SKM-1 (cell line): ENCODE measurements around the gene NYNRIN.
"Not testable (repeated sequence)": the region's sequence is repeated elsewhere in the genome, so short reads cannot be mapped to it uniquely, and the experiment has no call there.

Experiments used
- DNase-seq: peaks from one replicate; lab custom pipeline; 2025; ENCODE audit not compliant: unreplicated experiment; lab: John Stamatoyannopoulos, UW

NYNRIN gene

DNA sequence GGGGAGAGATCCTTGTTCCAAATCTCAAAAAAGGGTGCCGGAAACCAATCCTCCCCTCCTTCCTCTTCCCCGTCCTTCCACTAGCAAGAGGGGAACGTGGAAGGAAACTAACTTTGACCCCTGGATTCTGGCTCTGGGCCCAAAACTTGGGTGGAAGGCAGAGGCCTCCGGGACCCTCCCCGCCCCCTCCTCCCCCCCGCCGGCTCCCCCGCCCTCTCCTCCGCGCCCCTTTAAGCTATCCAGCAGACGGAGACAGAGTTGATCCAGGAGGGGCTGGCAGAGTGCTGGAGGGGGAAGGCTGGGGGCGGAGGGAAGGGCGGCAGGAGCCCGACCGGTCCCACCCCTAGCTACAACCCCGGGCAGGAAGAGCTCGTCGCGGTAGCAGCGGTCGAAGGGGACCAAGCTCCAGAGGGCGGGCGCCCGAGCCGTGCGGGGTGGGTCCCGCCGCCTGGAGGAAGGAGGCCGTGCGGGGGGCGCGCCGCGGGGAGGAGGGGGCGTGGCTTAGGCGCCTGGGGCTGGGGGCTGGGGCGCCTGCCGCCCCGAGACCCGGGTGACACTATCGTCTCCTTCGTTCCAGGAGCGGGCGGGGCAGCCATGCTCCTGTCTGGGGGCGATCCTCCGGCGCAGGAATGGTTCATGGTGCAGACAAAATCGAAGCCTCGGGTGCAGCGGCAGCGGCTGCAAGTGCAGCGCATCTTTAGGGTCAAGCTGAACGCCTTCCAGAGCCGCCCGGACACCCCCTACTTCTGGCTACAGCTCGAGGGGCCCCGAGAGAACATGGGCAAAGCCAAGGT lies at the start of gene NYNRIN:
Gene NYNRIN, plus strand, starts transcription at position 351 of the 794 bp plus-strand sequence. Its CDS starts 244 bp downstream, at position 595.
- DNase-seq: no peak

DNA sequence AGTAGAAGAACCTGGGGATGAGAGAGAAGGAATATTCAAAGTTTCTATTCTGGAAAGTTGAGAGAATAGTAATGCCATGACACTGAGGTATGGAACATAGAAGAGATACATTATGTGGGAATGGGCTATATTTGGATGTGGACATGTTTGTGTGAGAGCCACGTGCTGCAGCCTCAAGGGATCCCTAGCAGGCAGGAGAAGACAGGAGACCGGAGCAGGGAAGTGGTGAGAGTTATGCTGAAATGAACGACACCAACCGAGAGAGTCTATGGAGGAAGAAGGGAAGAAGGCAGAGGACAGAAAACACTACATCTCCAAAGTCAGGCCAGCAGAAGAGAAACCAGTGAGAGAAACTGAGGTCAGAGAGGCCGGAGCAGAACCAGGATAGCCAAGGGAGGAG lies 49.1 kb upstream of the NYNRIN start:
- no peak for DNase-seq

DNA sequence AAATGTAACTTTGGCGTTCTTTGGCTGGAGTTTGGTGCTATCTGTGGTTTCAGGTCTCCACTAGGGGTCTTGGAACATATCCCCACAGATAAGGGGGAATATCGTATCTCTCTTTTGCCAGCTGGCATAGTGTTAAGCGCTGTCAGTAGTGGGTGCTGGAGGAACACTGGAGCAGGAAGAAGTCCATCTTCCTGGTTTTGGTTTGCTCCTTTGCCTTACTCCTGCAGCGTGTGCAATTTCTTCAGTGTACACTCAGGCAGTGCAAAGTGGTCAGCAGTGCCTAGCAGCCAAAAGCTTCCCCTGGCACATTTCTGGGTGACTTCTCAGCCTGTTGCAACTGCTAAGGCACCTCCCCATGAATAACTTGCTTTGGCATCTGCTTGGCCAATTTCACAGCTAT lies 47.3 kb upstream of the NYNRIN start:
- DNase-seq: no peak

DNA sequence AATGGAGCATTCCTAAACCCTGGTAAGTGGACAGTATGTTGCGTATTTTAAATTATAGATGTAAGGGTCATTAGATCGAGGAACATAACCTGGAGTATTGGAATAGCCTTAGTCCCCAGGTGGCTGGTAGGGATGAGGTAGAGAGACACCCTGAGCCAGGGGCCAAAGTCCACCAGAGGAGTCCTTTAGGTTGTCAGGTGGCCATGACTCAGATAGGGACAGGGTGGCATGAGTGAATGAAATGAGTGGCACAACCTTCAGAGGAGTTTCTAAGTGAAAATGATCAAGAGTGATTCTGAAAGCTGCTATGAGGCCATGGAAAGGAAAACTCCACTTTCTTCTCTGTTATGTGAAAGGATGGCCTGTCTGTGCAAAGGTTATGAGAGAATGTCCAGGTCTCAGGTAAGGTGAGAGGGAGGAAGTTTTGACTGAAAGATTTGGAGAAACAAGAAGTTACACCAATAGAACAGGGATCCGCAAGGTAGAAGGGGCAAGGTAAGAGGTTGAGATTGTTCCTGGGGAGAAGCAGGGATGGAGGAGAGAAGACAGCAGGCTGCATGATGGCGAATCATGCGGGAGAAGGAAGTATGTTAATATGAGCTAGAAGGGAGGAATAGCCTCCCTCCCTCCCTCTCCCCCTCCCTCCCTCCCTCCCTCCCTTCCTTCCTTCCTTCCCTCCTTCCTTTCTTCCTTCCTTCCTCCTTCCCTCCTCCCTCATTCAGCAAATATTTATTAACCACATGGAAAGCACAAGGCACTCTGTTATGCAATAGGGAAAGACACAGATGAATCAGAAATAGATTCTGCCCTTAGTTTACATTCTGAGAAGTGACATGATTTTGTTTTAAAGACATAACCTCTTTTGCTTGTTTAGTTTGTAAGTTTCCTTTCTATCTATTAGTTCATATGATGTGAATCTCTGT lies 45.0 kb upstream of the NYNRIN start:
- DNase-seq: no peak

DNA sequence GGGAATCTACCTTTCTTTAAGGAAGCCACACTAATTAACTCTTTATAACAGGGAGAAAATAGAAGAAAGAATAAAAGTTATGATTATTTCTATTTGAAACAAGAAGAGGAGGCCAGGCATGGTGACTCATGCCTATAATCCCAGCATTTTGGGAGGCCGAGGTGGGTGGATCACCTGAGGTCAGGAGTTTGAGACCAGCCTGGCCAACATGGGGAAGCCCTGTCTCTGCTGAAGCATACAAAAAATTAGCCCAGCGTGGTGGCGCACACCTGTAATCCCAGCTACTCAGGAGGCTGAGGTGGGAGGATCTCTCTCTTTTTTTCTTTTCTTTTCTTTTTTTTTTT lies 44.3 kb upstream of the NYNRIN start:
- not testable (repeated sequence) for DNase-seq

DNA sequence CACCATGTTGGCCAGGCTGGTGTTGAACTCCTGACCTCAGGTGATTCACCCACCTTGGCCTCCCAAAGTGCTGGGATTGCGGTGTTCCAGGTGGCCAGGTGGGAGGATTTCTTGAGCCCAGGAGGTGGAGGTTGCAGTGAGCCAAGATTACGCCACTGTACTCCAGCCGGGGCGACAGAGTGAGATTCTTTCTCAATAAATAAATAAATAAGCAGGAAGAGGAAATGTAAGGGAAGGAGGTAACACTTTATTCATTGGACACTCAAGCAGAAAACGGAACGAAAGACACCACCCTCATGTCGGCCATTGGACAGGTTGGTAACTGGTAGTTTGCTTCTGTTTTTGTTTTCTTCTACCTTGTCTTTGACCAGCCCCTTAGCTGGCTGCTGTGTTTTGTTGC lies 43.8 kb upstream of the NYNRIN start:
- DNase-seq: no peak

DNA sequence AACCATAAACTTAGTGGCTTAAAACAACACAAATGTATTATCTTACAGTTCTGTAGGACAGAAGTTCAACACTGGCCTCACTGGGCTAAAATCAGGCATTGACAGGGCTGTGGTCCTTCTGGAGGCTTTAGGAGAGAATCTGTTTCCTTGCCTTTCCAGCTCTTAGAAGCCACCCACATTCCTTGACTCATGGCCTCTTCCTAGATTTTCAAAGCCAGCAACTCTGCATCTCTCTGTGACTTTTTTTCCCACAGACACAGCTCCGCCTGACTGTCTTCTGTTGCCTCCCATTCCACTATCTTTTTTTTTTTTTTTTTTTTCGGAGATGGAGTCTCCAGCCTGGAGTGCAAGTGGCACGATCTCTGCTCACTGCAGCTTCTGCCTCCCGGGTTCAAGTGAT lies 42.6 kb upstream of the NYNRIN start:
- DNase-seq: no peak

DNA sequence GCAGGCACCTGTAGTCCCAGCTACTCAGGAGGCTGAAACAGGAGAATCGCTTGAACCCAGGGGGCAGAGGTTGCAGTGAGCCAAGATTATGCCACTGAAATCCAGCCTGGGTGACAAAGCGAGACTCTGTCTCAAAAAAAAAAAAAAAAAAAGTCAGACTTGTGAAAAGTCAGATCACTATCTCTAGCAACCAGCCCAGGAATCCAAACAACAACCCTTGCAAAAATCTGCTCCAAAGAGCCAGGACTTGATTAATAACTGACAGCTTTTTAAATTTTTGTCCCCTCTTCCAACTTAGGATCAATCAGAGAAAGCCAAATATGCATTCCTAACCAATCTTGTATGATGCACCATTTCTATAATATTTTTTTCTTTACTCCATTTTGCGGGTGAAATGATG lies 38.5 kb upstream of the NYNRIN start:
- DNase-seq: no peak

DNA sequence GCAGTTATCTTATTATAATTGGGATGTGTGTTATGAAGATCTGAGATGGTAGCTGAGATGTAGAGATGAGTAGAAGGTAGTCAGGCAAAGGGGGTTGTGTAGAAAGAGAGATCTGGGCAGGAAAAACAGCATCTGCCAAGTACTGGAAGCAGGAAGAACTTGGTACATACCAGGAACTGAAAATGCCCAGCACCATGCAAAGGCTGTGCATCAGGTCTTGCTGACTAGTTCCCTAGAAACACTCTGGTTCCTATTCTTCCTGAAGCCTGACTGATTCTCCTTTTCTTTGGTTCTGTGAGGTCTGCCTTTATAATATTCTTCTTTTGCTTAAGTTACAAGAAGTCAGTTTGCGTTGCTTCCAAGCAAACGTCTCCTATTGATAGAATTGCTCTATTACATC lies 37.5 kb upstream of the NYNRIN start:
- no peak for DNase-seq

DNA sequence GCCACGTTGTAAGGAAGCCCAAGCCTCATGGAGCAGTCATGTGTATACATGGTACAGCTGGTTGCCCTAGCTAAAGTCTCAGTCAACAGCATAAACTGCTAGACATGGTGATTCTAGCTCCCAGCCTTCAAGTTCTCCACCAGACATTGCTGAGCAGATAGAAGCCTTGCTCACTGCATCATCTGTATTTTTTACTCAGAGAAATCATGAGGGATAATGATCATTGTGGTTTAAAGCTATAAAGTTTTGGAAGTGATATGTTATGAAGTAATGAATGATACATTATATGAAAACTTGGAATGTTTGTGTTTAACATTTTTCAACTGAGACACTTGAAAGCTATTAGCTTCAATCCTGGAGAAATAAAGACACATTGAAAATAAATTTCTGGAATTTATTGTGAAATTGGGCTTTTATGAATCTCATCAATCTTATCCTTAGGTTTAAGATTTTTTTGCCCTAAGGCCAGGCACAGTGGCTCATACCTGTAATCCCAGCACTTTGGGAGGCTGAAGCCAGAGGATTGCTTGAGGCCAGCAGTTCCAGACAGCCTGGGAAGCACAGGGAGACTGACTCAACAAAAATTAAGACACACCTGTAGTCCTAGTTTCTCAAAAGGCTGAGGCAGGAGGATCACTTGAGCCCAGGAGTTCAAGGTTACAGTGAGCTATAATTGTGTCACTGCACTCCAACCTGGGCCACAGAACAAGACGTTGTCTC lies 36.4 kb upstream of the NYNRIN start:
- no peak for DNase-seq

DNA sequence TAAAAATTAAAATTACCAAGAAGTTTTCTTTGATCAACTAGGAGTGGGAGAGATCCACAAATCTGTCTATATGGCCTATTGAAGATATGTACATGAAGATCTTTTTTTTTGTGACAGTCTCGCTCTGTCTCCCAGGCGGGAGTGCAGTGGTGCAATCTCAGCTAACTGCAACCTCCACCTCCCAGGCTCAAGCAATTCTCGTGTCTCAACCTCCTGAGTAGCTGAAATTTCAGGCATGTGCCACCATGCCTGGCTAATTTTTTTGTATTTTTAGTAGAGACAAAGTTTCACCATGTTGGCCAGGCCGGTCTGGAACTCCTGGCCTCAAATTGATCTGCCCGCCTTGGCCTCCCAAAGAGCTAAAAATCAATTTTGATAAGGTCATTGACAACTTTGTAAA lies 35.4 kb upstream of the NYNRIN start:
- DNase-seq: no peak

DNA sequence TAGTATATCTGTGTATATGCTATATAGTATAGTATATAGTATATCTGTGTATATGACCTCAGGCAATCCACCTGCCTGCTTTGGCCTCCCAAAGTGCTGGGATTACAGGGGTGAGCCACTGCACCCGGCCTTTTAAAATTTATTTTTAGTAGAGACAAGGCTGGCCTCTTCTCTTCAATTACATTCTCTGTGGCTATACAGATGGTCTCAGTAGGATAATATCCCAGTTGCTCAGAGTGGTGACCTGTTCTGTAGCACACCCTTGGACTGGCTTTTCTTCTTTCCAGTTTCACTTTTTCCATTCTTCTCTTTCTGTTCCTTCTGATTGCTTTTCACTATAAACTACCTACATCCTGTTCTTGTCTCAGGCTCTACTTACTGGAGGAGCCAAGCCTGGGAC lies 34.0 kb upstream of the NYNRIN start:
- DNase-seq: no peak

DNA sequence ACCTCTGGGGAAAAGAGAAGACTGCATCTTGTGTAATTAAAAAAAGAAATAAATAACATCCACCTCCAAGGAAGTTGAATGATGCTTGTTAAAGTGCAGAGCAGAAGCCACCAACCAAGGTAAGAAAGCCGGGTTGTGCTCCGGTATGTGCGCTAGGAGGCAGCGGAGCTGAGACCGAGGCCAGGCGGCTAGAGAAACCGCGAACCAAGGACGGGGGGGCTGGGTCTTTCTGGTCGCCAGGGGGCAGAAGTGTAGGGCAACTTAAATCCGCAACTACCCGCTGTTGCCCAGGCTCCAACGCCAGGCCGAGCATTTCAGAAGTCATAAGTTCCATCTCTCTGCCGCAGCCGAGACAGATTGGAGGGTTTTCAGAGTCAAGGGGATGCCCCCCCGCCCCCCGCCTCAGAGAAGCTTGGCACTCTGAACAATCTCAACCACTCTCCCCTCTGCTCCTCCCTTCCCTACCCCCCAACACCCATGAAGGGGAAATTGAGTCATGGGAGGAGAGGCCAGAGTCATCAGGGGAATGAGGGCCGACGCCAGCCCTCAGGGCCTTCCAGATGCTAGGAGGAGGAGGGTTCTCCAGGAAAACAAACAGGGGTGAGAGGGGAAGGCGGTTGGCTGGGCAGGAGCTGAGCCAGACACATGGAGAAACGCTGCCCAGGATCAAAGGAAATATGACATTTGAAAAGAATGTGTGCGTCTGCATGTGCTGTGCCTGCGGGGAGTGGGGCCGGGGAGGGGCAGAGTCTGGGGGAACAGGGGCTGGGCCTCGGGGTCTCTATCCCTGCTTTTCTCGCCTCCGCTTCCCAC lies 33.0 kb upstream of the NYNRIN start:
- DNase-seq: no peak

DNA sequence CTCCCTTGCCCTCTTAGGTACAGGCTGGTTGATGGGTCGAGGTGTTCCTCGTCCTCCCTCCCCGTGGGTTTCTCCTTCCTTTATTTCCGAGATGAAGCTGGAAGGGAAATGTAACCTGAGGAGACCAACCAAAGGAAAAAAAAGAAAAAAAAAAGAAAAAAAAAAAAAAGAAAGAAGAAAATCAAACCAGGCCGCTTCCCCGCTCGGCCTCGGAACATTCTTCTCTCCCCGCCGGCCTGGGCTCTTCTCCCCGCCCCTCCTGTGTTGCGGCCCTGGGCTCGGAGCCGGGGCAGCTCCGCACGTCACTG lies 32.4 kb upstream of the NYNRIN start:
- DNase-seq: no peak

DNA sequence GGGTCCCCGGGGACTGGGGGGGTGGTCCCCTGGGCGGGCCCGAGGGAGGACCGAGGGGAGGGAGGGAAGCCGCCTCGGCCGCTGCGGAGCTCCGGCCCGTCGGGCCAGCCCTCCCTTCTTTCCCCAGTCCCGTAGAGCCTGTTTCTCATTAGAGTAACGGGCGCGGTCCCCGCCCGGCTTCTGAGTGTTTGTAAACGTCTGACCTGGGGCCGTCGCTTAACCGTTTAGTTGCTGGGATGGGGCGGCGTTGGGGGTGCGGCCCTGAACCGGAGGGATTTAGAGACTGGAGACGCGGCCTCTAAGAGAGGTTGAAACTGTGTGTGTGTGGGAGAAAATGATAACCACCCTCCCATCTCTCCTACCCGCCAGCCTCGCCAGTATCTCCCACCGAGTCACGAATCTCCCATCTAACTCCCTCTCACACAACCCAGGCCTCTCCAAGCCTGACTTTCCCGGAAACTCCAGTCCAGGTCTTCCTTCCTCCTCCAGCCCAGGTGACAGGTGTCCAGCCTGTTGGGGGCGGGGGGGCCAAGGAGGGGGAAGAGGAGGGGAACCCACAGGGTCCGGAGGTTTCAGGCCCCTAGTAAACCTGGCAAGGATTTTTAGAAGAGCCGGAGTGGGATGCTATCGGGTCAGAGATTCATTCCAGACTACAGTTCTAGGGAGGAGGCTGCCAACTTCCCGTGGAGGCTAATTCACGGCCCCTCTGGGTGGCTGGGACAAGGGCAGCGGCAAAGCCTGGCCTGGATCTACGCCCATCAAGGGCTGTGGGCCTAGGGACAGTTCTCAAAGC lies 31.9 kb upstream of the NYNRIN start:
- no peak for DNase-seq

DNA sequence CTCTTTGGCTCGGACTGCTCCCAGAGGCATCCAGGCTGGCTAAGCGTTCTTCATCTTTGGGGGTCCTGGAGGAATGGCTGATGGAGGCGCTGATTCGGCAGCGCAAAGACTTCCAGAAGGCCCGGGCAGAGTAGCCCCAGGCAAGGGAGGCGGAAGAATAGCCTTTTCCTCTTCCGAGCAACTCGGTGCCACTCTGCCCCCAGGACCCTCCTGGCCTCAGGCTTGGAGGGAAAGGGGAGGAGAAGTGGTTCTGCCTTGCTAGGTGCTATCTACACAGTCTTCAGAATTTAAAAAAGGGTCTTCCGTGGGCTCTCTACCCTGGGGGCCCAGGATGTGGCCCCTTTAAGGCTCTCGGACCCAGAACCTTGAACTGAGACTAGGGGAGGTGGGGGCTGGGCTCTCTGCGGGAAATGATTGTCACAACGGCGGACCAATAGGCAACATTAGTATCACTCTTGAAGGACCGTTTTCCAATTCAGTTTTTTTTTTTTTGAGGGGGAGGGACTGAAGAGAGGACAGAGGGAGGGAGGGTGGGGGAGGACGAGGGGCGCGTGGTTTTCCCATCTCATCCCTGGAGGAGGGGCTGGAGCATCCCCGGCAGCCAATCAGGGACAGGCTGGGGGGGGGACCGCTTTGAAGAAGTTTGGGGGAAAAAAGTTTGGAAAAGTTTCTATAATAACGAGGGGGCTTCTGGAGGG lies 31.1 kb upstream of the NYNRIN start, which contains the start of gene NFATC4:
Gene NFATC4, plus strand, starts transcription at position 671 of the 698 bp plus-strand sequence. CDS start 157 bp downstream, outside the sequence.
- no peak for DNase-seq

DNA sequence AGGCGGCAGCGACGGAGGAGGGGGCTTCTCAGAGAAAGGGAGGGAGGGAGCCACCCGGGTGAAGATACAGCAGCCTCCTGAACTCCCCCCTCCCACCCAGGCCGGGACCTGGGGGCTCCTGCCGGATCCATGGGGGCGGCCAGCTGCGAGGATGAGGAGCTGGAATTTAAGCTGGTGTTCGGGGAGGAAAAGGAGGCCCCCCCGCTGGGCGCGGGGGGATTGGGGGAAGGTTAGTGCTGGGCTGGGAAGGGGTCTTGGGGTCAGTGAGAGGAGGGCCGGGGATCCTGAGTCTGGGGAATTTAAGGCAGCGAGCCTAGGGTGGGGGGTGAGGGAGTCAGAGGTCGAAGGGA lies 30.6 kb upstream of the NYNRIN start:
- DNase-seq: no peak

DNA sequence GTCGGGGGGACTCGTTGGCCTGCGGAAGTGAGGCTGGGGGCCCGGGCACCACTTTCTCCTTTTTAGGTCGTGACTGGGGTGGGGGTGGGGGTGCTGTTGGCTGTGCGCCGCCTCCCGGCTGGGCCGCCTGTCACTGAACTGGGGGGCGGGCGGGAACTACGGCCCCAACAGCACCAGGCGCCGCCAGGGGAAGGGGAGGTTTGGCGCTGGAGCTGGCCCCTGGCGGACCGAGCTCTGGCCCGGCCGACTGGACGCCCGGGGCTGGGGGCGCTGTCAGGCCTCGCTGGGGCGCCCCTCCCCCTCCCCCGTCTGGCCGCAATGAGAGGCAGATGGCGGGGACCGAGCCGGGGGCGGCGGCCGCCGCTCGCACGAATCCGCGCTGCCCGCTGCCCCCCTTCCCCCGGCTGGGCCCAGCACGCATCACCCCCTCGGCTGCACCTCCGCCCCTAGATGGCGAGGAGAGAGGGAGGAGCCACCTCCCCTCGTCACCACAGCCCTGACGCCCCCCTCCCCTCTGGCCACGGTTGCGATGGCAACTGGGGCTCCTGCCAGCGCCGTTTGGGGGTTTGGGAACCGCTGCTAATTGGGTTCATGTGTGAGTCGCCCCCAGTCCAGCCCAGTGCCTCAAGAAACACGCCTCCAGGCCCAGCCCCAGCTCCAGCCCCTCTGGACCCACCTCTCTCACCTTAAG lies 30.1 kb upstream of the NYNRIN start:
- DNase-seq: no peak

DNA sequence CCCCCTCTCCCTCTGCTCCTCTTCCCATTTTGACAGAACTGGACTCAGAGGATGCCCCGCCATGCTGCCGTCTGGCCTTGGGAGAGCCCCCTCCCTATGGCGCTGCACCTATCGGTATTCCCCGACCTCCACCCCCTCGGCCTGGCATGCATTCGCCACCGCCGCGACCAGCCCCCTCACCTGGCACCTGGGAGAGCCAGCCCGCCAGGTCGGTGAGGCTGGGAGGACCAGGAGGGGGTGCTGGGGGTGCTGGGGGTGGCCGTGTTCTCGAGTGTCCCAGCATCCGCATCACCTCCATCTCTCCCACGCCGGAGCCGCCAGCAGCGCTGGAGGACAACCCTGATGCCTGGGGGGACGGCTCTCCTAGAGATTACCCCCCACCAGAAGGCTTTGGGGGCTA lies 29.3 kb upstream of the NYNRIN start:
- no peak for DNase-seq
